Esophagus muscularis mucosa (tissue), 4 donors: ENCODE data around the gene GDF7. TPM values are rescaled to one million over a fixed set of nuclear protein-coding genes. Genes with fewer than 3 reads are reported as not detected.

Source experiments
- DNase-seq: peaks from one replicate; pipeline ENCODE4 v3.0.0-alpha.2; 2017; ENCODE audit errors: extremely low spot score
- H3K27ac ChIP-seq, 4 donors: fragments of 200-600 bp; sonication (generic); replicated peaks in 1 of 4; 1 replicate in 3 of 4; 2 replicates in 1 of 4; pipeline ENCODE4 v1.5.1; 2016 to 2019; ENCODE audit warnings: mild to moderate bottlenecking in 1 of 4
- H3K27me3 ChIP-seq, 4 donors: fragments of 200-600 bp; sonication (generic); one replicate each; pipeline versions ENCODE4 v1.5.1 to v1.6.0; 2016 to 2019
- H3K36me3 ChIP-seq, 4 donors: fragments of 200-600 bp; sonication (generic); one replicate each; pipeline ENCODE4 v1.5.1; 2016 to 2019
- H3K4me1 ChIP-seq, 4 donors: fragments of 200-600 bp; sonication (generic); one replicate each; pipeline ENCODE4 v1.5.1; 2016 to 2019
- H3K4me3 ChIP-seq, 4 donors: fragments of 200-600 bp; sonication (generic); 1 replicate in 2 of 4; 2 replicates in 2 of 4; pipeline ENCODE4 v1.5.1; 2016 to 2019; ENCODE audit warnings: mild to moderate bottlenecking in 4 of 4, moderate library complexity in 1 of 4
- H3K9me3 ChIP-seq, 4 donors: fragments of 200-600 bp; sonication (generic); 1 replicate in 3 of 4; 2 replicates in 1 of 4; pipeline ENCODE4 v1.5.1; 2016 to 2019
- EP300 ChIP-seq: sonication (generic); formaldehyde crosslinking; IDR thresholded peaks from one replicate; pipeline ENCODE4 v1.6.1; 2017; ENCODE audit warnings: antibody characterized with exemption
- POLR2A ChIP-seq: fragments of 450-650 bp; IDR thresholded peaks from one replicate; pipeline ENCODE4 v1.6.1; 2017; ENCODE audit warnings: antibody characterized with exemption, moderate library complexity, mild to moderate bottlenecking, low read depth
- POLR2AphosphoS5 ChIP-seq, 2 donors: sonication (generic); formaldehyde crosslinking; IDR thresholded peaks; one replicate each; pipeline ENCODE4 v1.6.1; 2017; ENCODE audit warnings: antibody characterized with exemption in 2 of 2
- WGBS: methylation state at CpG from one replicate; pipeline ENCODE4 v1.1.5; 2018; 5-methylcytosine and 5-hydroxymethylcytosine counted together
- intact Hi-C: fragments of 100-400 bp; cut with DNase I; formaldehyde crosslinking; loops from one replicate; pipeline ENCODE4 v1.15.1; 2023
- total RNA-seq, 4 donors: library from RNA; depleted of rRNA; stranded (reverse); fragments of >200 nt; gene quantifications; one replicate each; pipeline versions ENCODE4 v1.1.0 to v1.2.1, GENCODE V29; 2016
- TF ChIP-seq, protein P1 (sequence below), 3 experiments: fragments of 200-600 bp in 2 of 3; fragments of 450-650 bp in 1 of 3; sonication (generic) in 2 of 3; IDR thresholded peaks; one replicate each; pipeline ENCODE4 v1.5.1; 2017 to 2019; ENCODE audit warnings: antibody characterized with exemption in 3 of 3, mild to moderate bottlenecking in 2 of 3, moderate library complexity in 1 of 3

Gene GDF7
- total RNA-seq, 4 donors from 2014 or later = 2.7 to 10.4 (median 7.4) TPM

GRCh38 chr2:20674309-20674965 lies 7.5 kb downstream of the GDF7 start:
- Histone ChIP-seq H3K36me3 (no peaks in the 10 kb centered on the region), H3K27ac (peak overlapping the region; percentile 12 to 70 (median 49)), H3K27me3 (peaks cover 4 to 60% (median 34%) of the 10 kb centered on the region in 4 donors), H3K9me3 (no peaks in the 10 kb centered on the region), H3K4me3 (no peak overlapping the region), H3K4me1 (peaks cover 24 to 54% (median 47%) of the 10 kb centered on the region in 4 donors)
- no peak for TF ChIP-seq POLR2AphosphoS5 (IDR thresholded peaks at IDR 0.05)
- no peak for TF ChIP-seq EP300
- TF ChIP-seq POLR2A = no peak
- TF ChIP-seq, protein P1, sequence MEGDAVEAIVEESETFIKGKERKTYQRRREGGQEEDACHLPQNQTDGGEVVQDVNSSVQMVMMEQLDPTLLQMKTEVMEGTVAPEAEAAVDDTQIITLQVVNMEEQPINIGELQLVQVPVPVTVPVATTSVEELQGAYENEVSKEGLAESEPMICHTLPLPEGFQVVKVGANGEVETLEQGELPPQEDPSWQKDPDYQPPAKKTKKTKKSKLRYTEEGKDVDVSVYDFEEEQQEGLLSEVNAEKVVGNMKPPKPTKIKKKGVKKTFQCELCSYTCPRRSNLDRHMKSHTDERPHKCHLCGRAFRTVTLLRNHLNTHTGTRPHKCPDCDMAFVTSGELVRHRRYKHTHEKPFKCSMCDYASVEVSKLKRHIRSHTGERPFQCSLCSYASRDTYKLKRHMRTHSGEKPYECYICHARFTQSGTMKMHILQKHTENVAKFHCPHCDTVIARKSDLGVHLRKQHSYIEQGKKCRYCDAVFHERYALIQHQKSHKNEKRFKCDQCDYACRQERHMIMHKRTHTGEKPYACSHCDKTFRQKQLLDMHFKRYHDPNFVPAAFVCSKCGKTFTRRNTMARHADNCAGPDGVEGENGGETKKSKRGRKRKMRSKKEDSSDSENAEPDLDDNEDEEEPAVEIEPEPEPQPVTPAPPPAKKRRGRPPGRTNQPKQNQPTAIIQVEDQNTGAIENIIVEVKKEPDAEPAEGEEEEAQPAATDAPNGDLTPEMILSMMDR (IDR thresholded peaks at IDR 0.05) = no peak
- DNase-seq = no peak
- intact Hi-C loops = no loop called here
- 80% methylated on average over 9 of the region's 11 CpGs for WGBS

DNA sequence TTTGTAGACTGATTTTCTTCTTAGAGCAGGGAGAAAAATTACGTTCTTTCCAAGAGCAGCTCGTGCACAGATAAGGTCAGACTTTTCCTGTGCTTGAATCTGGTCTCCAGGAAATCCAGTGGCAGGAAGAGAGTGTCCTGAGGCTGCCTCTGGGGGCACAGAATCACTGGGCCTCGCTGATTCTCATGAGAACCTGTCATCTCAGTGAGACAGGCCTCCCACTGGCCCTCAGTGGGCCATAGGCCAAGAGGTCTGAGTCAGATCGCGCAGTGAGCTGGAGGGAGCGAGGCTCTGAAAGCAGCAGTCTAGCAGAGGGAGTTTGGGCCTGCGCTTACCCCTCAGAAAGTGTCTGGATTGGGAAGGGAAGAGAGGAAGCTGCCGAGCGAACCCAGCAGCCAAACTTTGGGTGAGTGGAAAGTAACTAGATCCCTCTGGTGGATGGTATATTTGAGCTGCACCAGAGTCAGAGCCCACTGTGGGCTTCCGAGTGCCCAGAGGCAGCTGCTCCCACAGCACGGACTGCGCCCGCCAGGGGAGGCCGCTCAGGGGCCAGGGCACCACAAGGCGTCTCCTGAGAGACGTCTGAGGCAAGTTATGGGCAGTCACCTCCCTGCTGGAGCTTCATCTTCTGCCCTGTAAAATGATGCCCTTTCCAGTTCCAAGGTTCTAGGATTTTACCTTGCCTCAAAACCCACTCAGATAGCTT lies 8.2 kb downstream of the GDF7 start:
- H3K9me3 ChIP-seq = no peaks in the 10 kb centered on the region
- peak overlapping the region; percentile 36 to 70 (median 49) for H3K27ac ChIP-seq
- H3K4me3 ChIP-seq = no peak overlapping the region
- H3K27me3 ChIP-seq = peaks cover 4 to 53% (median 27%) of the 10 kb centered on the region in 4 donors
- no peak for TF ChIP-seq POLR2A
- TF ChIP-seq EP300 = no peak
- TF ChIP-seq, protein P1 (IDR thresholded peaks at IDR 0.05) = no peak
- no peak for TF ChIP-seq POLR2AphosphoS5 (IDR thresholded peaks at IDR 0.05)
- DNase-seq = no peak
- no peaks in the 10 kb centered on the region for H3K36me3 ChIP-seq
- peaks cover 24 to 47% (median 40%) of the 10 kb centered on the region in 4 donors for H3K4me1 ChIP-seq
- intact Hi-C loops = no loop called here
- 40% methylated on average over 10 of the region's 16 CpGs for WGBS

GRCh38 chr2:20675701-20676352 lies 8.9 kb downstream of the GDF7 start:
- H3K9me3 ChIP-seq = no peaks in the 10 kb centered on the region
- H3K4me3 ChIP-seq = no peak overlapping the region
- intact Hi-C loops = no loop called here
- peaks cover 19 to 40% (median 33%) of the 10 kb centered on the region in 4 donors for H3K4me1 ChIP-seq
- no peaks in the 10 kb centered on the region for H3K36me3 ChIP-seq
- no peak for DNase-seq
- TF ChIP-seq, protein P1 (IDR thresholded peaks at IDR 0.05) = no peak
- TF ChIP-seq POLR2A = no peak
- TF ChIP-seq POLR2AphosphoS5 (IDR thresholded peaks at IDR 0.05) = no peak
- TF ChIP-seq EP300 = no peak
- H3K27me3 ChIP-seq = peaks cover 4 to 46% (median 20%) of the 10 kb centered on the region in 4 donors
- H3K27ac ChIP-seq = peak overlapping the region in 3 of 4 donors; percentile 40 to 58 (median 50)
- WGBS = 73% methylated on average over 2 of the region's 6 CpGs

- no peak for DNase-seq
- Histone ChIP-seq H3K27me3 (peaks cover 0 to 38% (median 13%) of the 10 kb centered on the region in 4 donors), H3K27ac (peak overlapping the region in 1 of 4 donors; percentile 50), H3K4me1 (peaks cover 15 to 33% (median 26%) of the 10 kb centered on the region in 4 donors), H3K4me3 (no peak overlapping the region), H3K9me3 (no peaks in the 10 kb centered on the region), H3K36me3 (peaks cover 0 to 5% (median under 1%) of the 10 kb centered on the region in 4 donors)
- TF ChIP-seq, protein P1 (IDR thresholded peaks at IDR 0.05) = peak in 2 of 3 experiments; percentile 11 to 30
- peak in 1 of 2 donors; percentile 45 for TF ChIP-seq POLR2AphosphoS5 (IDR thresholded peaks at IDR 0.05)
- TF ChIP-seq POLR2A = no peak
- 82% methylated on average over 12 of the region's 12 CpGs for WGBS
- intact Hi-C loops = no loop called here
Observed at GRCh38 chr2:20676353-20677215, 9.6 kb downstream of the GDF7 start.
